Neural cell (in vitro differentiated cells): ENCODE results near the gene AMZ1. TPM values are rescaled to one million over a fixed set of nuclear protein-coding genes. Genes with fewer than 3 reads are reported as not detected.

Experiments
- H2AFZ ChIP-seq: fragments of 200-600, 300-800 bp; sonication (generic), shearing (Covaris generic); 2 replicates; pipeline ENCODE4 v1.6.0; 2014; ENCODE audit warnings: low read depth, mild to moderate bottlenecking, antibody characterized with exemption, low read length, moderate library complexity
- H3F3A ChIP-seq: fragments of 200-600 bp; shearing (Covaris generic); 2 replicates; pipeline ENCODE4 v1.6.1; 2016; ENCODE audit warnings: mild to moderate bottlenecking, moderate library complexity, mixed read lengths, antibody characterized with exemption, low read length; ENCODE audit not compliant: insufficient read depth, poor library complexity, severe bottlenecking
- H3K27ac ChIP-seq: fragments of 200-600, 300-800 bp; sonication (generic), shearing (Covaris generic); 2 replicates; pipeline ENCODE4 v1.5.1; 2014; ENCODE audit warnings: mild to moderate bottlenecking, low read length, moderate library complexity
- H3K27me3 ChIP-seq: fragments of 300-800, 200-600 bp; sonication (generic), shearing (Covaris generic); 2 replicates; pipeline ENCODE4 v1.6.0; 2014; ENCODE audit warnings: mild to moderate bottlenecking, low read depth, low read length, moderate library complexity; ENCODE audit not compliant: insufficient read depth
- H3K36me3 ChIP-seq: fragments of 300-800, 200-600 bp; sonication (generic), shearing (Covaris generic); 2 replicates; pipeline ENCODE4 v1.5.1; 2014; ENCODE audit warnings: mild to moderate bottlenecking, antibody characterized with exemption, low read length, moderate library complexity; ENCODE audit not compliant: insufficient read depth
- H3K4me2 ChIP-seq: fragments of 300-800, 200-600 bp; sonication (generic), shearing (Covaris generic); 2 replicates; pipeline ENCODE4 v1.6.0; 2014; ENCODE audit warnings: mild to moderate bottlenecking, low read length
- H3K4me3 ChIP-seq: fragments of 300-800, 200-600 bp; sonication (generic), shearing (Covaris generic); 2 replicates; pipeline ENCODE4 v1.5.1; 2014; ENCODE audit warnings: mild to moderate bottlenecking, low read length, moderate library complexity
- H3K79me2 ChIP-seq: fragments of 200-600 bp; shearing (Covaris generic); replicated peaks from 2 replicates; pipeline ENCODE4 v1.6.0; 2014; ENCODE audit warnings: mild to moderate bottlenecking, low read length, moderate library complexity; ENCODE audit not compliant: insufficient read depth
- H3K9ac ChIP-seq: fragments of 300-800, 200-600 bp; sonication (generic), shearing (Covaris generic); 2 replicates; pipeline ENCODE4 v1.6.1; 2016; ENCODE audit warnings: mild to moderate bottlenecking, low read length, mixed read lengths
- H3K9me2 ChIP-seq: fragments of 200-600 bp; shearing (Covaris generic); 2 replicates; pipeline ENCODE4 v1.6.1; 2016; ENCODE audit warnings: mild to moderate bottlenecking, low read length, mixed read lengths; ENCODE audit not compliant: insufficient read depth
- H3K9me3 ChIP-seq: fragments of 200-600, 300-800 bp; sonication (generic), shearing (Covaris generic); 2 replicates; pipeline ENCODE4 v1.6.1; 2016; ENCODE audit warnings: mild to moderate bottlenecking, mixed run types, low read length, moderate library complexity, mixed read lengths
- H4K20me1 ChIP-seq: fragments of 200-600 bp; shearing (Covaris generic); 2 replicates; pipeline ENCODE4 v1.6.1; 2016; ENCODE audit warnings: mild to moderate bottlenecking, mixed run types; ENCODE audit not compliant: insufficient read depth
- EP300 ChIP-seq: fragments of 450-650 bp; conservative IDR thresholded peaks from 2 replicates; pipeline ENCODE4 v1.6.1; 2014; ENCODE audit warnings: antibody characterized with exemption, mild to moderate bottlenecking, moderate library complexity; ENCODE audit not compliant: poor library complexity, severe bottlenecking
- EZH2 ChIP-seq: fragments of 200-600, 300-800 bp; shearing (Covaris generic), sonication (generic); IDR thresholded peaks from 2 replicates; pipeline ENCODE4 v1.6.1; 2014; ENCODE audit warnings: antibody characterized with exemption, low read length, borderline replicate concordance, mild to moderate bottlenecking; ENCODE audit not compliant: insufficient read depth, poor library complexity, severe bottlenecking
- MXI1 ChIP-seq: fragments of 450-650 bp; conservative IDR thresholded peaks from 2 replicates; pipeline ENCODE4 v1.6.1; 2014; ENCODE audit warnings: antibody characterized with exemption, mild to moderate bottlenecking; ENCODE audit not compliant: poor library complexity, severe bottlenecking
- POLR2AphosphoS5 ChIP-seq: IDR thresholded peaks from 2 replicates; pipeline ENCODE4 v1.6.1; 2012
- RAD21 ChIP-seq: fragments of 450-650 bp; conservative IDR thresholded peaks from 2 replicates; pipeline ENCODE4 v1.6.1; 2014; ENCODE audit warnings: antibody characterized with exemption, mild to moderate bottlenecking, moderate library complexity
- REST ChIP-seq: IDR thresholded peaks from 2 replicates; pipeline ENCODE4 v1.6.1; 2012; ENCODE audit warnings: borderline replicate concordance
- SMC3 ChIP-seq: fragments of 450-650 bp; conservative IDR thresholded peaks from 2 replicates; pipeline ENCODE4 v1.6.1; 2014; ENCODE audit warnings: antibody characterized with exemption, mild to moderate bottlenecking, moderate library complexity; ENCODE audit not compliant: poor library complexity
- TAF1 ChIP-seq: IDR thresholded peaks from 2 replicates; pipeline ENCODE4 v1.6.1; 2012; ENCODE audit warnings: low read depth
- polyA plus RNA-seq: library from polyadenylated mRNA; depleted of rRNA; stranded (reverse); fragments of >200 nt; gene quantifications from 2 replicates; pipeline ENCODE4 v1.2.3, GENCODE V29; 2014
- TF ChIP-seq, protein P1 (sequence below): fragments of 450-650 bp; IDR thresholded peaks from 2 replicates; pipeline ENCODE4 v1.5.1; 2014; ENCODE audit warnings: antibody characterized with exemption, mild to moderate bottlenecking, moderate library complexity; ENCODE audit not compliant: poor library complexity, severe bottlenecking

The AMZ1 gene
- polyA plus RNA-seq, 1 donor from 2014 or later: not detected

DNA sequence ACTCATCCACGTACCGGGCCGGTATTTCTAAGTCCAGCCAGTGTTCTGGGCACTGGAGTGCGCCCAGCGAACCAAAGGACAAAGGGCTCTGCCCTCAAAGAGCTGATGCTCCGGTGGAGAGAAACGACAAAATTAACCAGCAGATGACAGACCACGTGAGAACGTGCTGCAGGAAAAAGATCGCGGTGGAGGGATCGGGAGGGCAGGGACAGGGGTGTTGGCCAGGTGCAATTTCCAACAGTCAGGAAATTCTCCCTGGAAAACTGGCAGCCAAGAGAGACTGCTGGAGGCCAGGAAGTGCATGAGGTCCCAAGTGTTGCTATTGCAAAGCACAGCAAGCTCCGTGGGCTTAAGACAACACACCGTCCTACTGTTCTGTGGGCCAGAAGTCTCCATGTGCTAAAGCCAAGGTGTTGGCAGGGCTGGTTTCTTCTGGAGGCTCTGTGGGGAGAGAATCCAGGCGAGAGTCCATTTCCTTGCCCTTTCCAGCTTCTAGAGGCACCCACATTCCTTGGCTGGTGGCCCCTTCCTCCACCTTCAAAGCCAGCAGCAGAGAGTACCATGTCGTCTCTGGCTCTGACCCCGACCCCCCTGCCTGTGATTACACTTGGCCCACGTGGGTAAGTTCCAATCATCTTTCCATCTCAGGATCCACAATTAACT lies 21.3 kb upstream of the AMZ1 start:
- H3K27me3 ChIP-seq: no peaks in the 10 kb centered on the region
- no peak overlapping the region for H3K4me3 ChIP-seq
- H3K9ac ChIP-seq: no peak overlapping the region
- no peaks in the 10 kb centered on the region for H3K36me3 ChIP-seq
- no peaks in the 10 kb centered on the region for H3K79me2 ChIP-seq
- H3K27ac ChIP-seq: no peak overlapping the region
- no peak overlapping the region for H3K4me2 ChIP-seq
- no peaks in the 10 kb centered on the region for H3F3A ChIP-seq
- no peaks in the 10 kb centered on the region for H3K9me2 ChIP-seq
- H2AFZ ChIP-seq: no peak overlapping the region
- H4K20me1 ChIP-seq: no peaks in the 10 kb centered on the region
- no peaks in the 10 kb centered on the region for H3K9me3 ChIP-seq
- TF ChIP-seq MXI1 (no peak), TAF1 (no peak), EP300 (no peak), POLR2AphosphoS5 (no peak), SMC3 (no peak), RAD21 (no peak), REST (no peak), EZH2 (no peak)
- TF ChIP-seq, protein P1, sequence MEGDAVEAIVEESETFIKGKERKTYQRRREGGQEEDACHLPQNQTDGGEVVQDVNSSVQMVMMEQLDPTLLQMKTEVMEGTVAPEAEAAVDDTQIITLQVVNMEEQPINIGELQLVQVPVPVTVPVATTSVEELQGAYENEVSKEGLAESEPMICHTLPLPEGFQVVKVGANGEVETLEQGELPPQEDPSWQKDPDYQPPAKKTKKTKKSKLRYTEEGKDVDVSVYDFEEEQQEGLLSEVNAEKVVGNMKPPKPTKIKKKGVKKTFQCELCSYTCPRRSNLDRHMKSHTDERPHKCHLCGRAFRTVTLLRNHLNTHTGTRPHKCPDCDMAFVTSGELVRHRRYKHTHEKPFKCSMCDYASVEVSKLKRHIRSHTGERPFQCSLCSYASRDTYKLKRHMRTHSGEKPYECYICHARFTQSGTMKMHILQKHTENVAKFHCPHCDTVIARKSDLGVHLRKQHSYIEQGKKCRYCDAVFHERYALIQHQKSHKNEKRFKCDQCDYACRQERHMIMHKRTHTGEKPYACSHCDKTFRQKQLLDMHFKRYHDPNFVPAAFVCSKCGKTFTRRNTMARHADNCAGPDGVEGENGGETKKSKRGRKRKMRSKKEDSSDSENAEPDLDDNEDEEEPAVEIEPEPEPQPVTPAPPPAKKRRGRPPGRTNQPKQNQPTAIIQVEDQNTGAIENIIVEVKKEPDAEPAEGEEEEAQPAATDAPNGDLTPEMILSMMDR: no peak

DNA sequence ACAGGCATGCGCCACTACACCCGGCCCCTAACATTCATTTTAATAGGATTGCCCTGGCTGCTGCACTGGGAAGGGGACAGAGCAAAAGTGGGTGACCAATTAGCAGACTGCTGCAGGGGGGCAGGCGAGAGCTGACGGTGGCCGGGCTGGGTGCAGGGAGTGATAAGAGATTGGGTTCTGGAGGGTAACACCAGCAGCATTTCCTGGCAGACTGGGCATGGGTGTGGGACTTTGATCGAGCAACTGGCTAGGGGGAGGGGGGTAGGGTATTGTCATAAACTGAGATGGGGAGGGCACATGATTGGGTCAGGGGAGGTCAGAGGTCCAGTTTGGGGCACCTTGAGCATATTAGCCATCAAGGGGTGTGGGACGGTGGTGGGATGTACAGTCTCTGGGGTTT lies 20.2 kb upstream of the AMZ1 start:
- H3K9me2 ChIP-seq: no peaks in the 10 kb centered on the region
- no peaks in the 10 kb centered on the region for H3K27me3 ChIP-seq
- no peaks in the 10 kb centered on the region for H3K36me3 ChIP-seq
- H3K4me2 ChIP-seq: no peak overlapping the region
- H3K79me2 ChIP-seq: no peaks in the 10 kb centered on the region
- H3K9ac ChIP-seq: no peak overlapping the region
- no peak overlapping the region for H3K4me3 ChIP-seq
- H3K9me3 ChIP-seq: no peaks in the 10 kb centered on the region
- H2AFZ ChIP-seq: no peak overlapping the region
- H4K20me1 ChIP-seq: no peaks in the 10 kb centered on the region
- no peak overlapping the region for H3K27ac ChIP-seq
- no peaks in the 10 kb centered on the region for H3F3A ChIP-seq
- TF ChIP-seq POLR2AphosphoS5 (no peak), RAD21 (no peak), MXI1 (no peak), REST (no peak), TAF1 (no peak), EP300 (no peak), SMC3 (no peak), EZH2 (no peak)
- TF ChIP-seq, protein P1: no peak
